ENCODE data around the gene SIM2. TPM values are rescaled to one million over a fixed set of nuclear protein-coding genes. Genes with fewer than 3 reads are reported as not detected.

The SIM2 gene
- total RNA-seq, 1 donor from 2014 or later: not detected

- no peak for ATAC-seq (ENCODE audit: poor library complexity)
- intact Hi-C loops (cut with DNase I): no loop called here
- DNase-seq: no peak
These were observed 30.5 kb downstream of the SIM2 start for GRCh38 chr21:36729310-36729970.

- ATAC-seq (ENCODE audit: poor library complexity): no peak
- no peak for DNase-seq
- intact Hi-C loops (cut with DNase I): no loop called here
These were observed 31.7 kb downstream of the SIM2 start for GRCh38 chr21:36730291-36731281.

DNA sequence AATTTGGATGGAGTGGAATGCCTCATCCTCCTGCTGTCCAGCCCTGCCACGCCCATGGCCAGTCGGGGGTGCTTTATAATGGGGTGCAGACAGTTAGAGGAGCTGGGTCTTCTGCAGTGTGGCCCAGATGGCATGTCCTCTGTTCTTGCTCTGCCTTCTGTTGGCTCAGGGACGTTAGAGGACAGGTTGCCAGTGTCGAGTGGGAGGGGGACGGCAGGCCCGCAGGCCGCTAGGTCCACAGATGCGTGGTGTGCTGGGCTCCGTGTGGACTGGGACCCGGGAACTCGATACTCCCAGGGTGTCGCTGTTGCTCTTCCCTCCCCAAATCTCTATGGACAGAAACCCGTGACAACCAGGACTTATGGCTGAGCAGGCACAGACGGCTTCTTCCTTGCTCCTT is 33.3 kb downstream of the SIM2 start:
- ATAC-seq (ENCODE audit: poor library complexity) (no peak), DNase-seq (no peak)
- intact Hi-C loops (cut with DNase I): no loop called here

DNA sequence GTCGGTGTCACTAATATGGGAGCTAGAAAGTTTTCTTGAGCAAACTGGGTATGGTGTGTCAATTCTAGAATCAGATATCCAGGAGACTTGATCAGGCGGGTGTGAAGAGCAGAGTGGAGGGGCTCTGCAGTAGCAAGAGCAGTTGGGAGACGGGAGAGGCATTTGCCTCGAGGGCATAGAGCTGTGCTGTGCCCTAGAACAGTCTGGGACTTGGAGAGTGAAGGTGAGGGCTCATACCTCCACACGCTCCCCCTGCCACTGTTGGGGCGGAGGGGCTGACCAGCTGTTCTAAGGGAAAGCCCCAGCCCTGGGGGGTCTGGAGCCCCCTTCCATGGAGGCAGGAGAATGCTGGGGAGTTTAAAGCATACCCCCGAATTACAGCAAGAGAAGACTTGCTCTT is 33.8 kb downstream of the SIM2 start:
- intact Hi-C loops (cut with DNase I): no loop called here
- DNase-seq (no peak), ATAC-seq (ENCODE audit: poor library complexity) (no peak)

- intact Hi-C loops (cut with DNase I): no loop called here
These were observed 34.9 kb downstream of the SIM2 start for GRCh38 chr21:36733857-36734256.

GRCh38 chr21:36734367-36735200 is 35.7 kb downstream of the SIM2 start:
- DNase-seq (no peak), ATAC-seq (ENCODE audit: poor library complexity) (no peak)
- intact Hi-C loops (cut with DNase I): no loop called here

More at GRCh38 chr21:36733857-36734256, 34.9 kb downstream of the SIM2 start:
- no peak for ATAC-seq (ENCODE audit: poor library complexity)
- DNase-seq: no peak

DNA sequence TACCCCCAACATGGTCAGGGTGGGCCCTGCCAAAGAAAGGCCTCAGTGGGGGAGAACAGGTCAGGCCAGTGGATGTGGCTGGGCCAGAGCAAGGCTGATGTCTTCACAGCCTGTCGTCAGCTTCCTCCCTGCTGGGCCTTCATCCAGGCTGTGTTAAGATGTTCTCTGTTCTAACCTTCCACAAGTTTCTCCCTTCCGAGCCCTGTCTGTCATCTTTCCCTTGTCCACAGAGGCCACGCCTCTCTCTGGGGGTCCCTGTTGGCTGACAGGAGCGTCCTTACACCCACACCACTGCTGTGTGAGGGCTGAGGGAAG is 36.2 kb downstream of the SIM2 start:
- ATAC-seq (ENCODE audit: poor library complexity): no peak
- no peak for DNase-seq
- intact Hi-C loops (cut with DNase I): no loop called here

- intact Hi-C loops (cut with DNase I): no loop called here
- no peak for DNase-seq
These were observed 36.9 kb downstream of the SIM2 start for GRCh38 chr21:36735724-36736320.

GRCh38 chr21:36738489-36739126 is 39.7 kb downstream of the SIM2 start:
- intact Hi-C loops (cut with DNase I): no loop called here
- DNase-seq: no peak
- ATAC-seq (ENCODE audit: poor library complexity): no peak

More at GRCh38 chr21:36735724-36736320, 36.9 kb downstream of the SIM2 start:
- ATAC-seq (ENCODE audit: poor library complexity): no peak

GRCh38 chr21:36741506-36741905 is 42.6 kb downstream of the SIM2 start:
- intact Hi-C loops (cut with DNase I): loop anchor here (10.0 kb wide), 1 partner anchor 173 kb away; no protein-coding TSS in a partner anchor
- ATAC-seq (ENCODE audit: poor library complexity) (peak; percentile 77), DNase-seq (peak; percentile 61)

DNA sequence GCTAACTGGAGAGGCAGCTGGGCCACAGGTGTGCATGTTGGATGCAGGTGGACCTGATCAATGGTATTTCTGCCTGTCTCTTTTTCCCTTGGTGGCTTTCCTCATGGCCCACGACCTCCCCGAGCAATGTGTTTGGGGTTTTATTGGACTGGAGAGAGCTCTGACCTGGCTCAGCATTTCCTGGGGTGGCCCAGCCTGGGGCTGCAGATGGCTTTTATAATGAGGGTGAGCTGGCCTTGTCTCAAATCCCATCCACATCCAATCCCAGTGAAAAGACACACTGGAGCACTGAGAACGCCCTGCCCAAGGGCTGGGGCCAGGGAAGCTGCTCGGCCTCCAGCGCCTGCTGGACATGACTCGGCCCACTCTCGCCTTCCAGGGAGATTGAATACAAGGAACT is 44.1 kb downstream of the SIM2 start:
- DNase-seq: no peak
- intact Hi-C loops (cut with DNase I): loop anchor here (10.0 kb wide), 1 partner anchor 172 kb away; no protein-coding TSS in a partner anchor
- no peak for ATAC-seq (ENCODE audit: poor library complexity)

- intact Hi-C loops (cut with DNase I): loop anchor here (10.0 kb wide), 1 partner anchor 171 kb away; no protein-coding TSS in a partner anchor
- no peak for DNase-seq
- no peak for ATAC-seq (ENCODE audit: poor library complexity)
These were observed 44.5 kb downstream of the SIM2 start for GRCh38 chr21:36743446-36743845.

- intact Hi-C loops (cut with DNase I): loop anchor here (10.0 kb wide), 1 partner anchor 171 kb away; no protein-coding TSS in a partner anchor
- no peak for ATAC-seq (ENCODE audit: poor library complexity)
- DNase-seq: no peak
These were observed 45.3 kb downstream of the SIM2 start for GRCh38 chr21:36744190-36744559.

- no peak for DNase-seq
- ATAC-seq (ENCODE audit: poor library complexity): peak; percentile 49
- intact Hi-C loops (cut with DNase I): loop anchor here (10.0 kb wide), 1 partner anchor 170 kb away; no protein-coding TSS in a partner anchor
These were observed 45.8 kb downstream of the SIM2 start for GRCh38 chr21:36744560-36745231.

DNA sequence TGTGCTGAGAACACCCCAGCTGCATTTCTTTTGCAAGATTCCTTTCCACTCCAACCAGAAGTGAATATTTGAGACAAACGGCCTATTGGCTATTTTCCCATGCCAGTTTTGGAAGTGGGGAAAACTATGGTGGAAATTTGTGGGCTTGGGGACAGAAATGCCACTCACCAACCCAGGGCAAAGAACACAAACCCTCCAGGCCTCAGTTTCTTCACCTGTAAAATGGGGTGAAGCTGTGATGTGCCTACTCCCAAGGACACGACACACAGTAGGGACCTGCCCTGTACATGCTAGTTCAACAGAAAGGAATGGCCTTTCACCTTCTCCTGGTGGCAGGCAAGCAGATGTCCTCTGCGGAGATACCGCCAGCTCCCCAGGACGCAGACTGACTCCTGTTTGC is 46.5 kb downstream of the SIM2 start:
- intact Hi-C loops (cut with DNase I): loop anchor here (10.0 kb wide), 1 partner anchor 169 kb away; no protein-coding TSS in a partner anchor
- ATAC-seq (ENCODE audit: poor library complexity) (no peak), DNase-seq (no peak)

GRCh38 chr21:36747041-36747814 is 48.3 kb downstream of the SIM2 start:
- DNase-seq (no peak), ATAC-seq (ENCODE audit: poor library complexity) (peak; percentile 14)
- intact Hi-C loops (cut with DNase I): loop anchor here (10.0 kb wide), 1 partner anchor 168 kb away; no protein-coding TSS in a partner anchor

Measured in Right ventricle myocardium superior (tissue), 1 donor.